M059J (cell line): ENCODE data around the gene ZNF253. TPM values are rescaled to one million over a fixed set of nuclear protein-coding genes. Genes with fewer than 3 reads are reported as not detected.
A peak's percentile ranks its signal among the peaks of the same experiment; 100 is the strongest.
"Not testable (repeated sequence)": the region's sequence is repeated elsewhere in the genome, so short reads cannot be mapped to it uniquely, and the experiment has no call there.

ENCODE experiments used
- DNase-seq: peaks from one replicate; pipeline ENCODE4 v3.0.0-alpha.2; 2012; ENCODE audit warnings: low read depth
- total RNA-seq: library from RNA; depleted of rRNA; stranded (reverse); fragments of >200 nt; shearing (Covaris generic); gene quantifications from 2 replicates; pipeline ENCODE4 v1.2.3, GENCODE V29; 2014; rRNA removed

Gene ZNF253
- total RNA-seq, 1 experiment from 2014 or later = 3.6 TPM

GRCh38 chr19:19900139-19900728 lies 34.6 kb downstream of the ZNF253 start:
- DNase-seq = peak; percentile 69

- peak; percentile 93 for DNase-seq
Observed at GRCh38 chr19:19900729-19901444, 35.2 kb downstream of the ZNF253 start, which contains the start of gene ZNF93. TSS of gene ZNF93 (plus strand) at chr19:19900946. CDS start at chr19:19901089, 143 bp downstream.

- DNase-seq = peak; percentile 25
Observed at GRCh38 chr19:19907551-19907950, 41.9 kb downstream of the ZNF253 start.

GRCh38 chr19:19909654-19910053 lies 44.0 kb downstream of the ZNF253 start:
- DNase-seq = no peak

GRCh38 chr19:19911150-19911549 lies 45.5 kb downstream of the ZNF253 start:
- DNase-seq = peak; percentile 22

- DNase-seq = no peak
Observed at GRCh38 chr19:19914596-19914995, 48.9 kb downstream of the ZNF253 start.

GRCh38 chr19:19930417-19930816 lies 64.7 kb downstream of the ZNF253 start:
- not testable (repeated sequence) for DNase-seq

GRCh38 chr19:19933432-19934314 lies 68.0 kb downstream of the ZNF253 start:
- DNase-seq = not testable (repeated sequence)

- no peak for DNase-seq
Observed at GRCh38 chr19:19937403-19937802, 71.7 kb downstream of the ZNF253 start.

- DNase-seq = no peak
Observed at GRCh38 chr19:19938449-19938848, 72.8 kb downstream of the ZNF253 start.

GRCh38 chr19:19943848-19944582 lies 78.3 kb downstream of the ZNF253 start:
- DNase-seq = no peak

Other genes with a start within 250 kb of the ZNF253 start
- gene PBX4, start 247.2 kb upstream of the ZNF253 start, total RNA-seq = 0.54 and 0.94 TPM in 2 replicates
- 5.0 and 7.7 TPM in 2 replicates for gene LPAR2, start 237.7 kb upstream of the ZNF253 start, total RNA-seq
- 9.5 and 12.4 TPM in 2 replicates for gene GMIP, start 222.2 kb upstream of the ZNF253 start, total RNA-seq
- 78.0 and 95.4 TPM in 2 replicates for gene ATP13A1, start 202.2 kb upstream of the ZNF253 start, total RNA-seq
- 9.0 and 10.9 TPM in 2 replicates for gene ZNF101, start 197.0 kb upstream of the ZNF253 start, total RNA-seq
- gene ZNF14, start 132.8 kb upstream of the ZNF253 start, total RNA-seq = 2.1 and 4.5 TPM in 2 replicates
- 8.0 and 26.4 TPM in 2 replicates for gene ZNF506, start 44.1 kb upstream of the ZNF253 start, total RNA-seq
- gene ZNF93, start 35.1 kb downstream of the ZNF253 start, total RNA-seq = 8.8 and 11.4 TPM in 2 replicates
- gene ZNF682, start 173.6 kb downstream of the ZNF253 start, total RNA-seq = 1.3 and 3.2 TPM in 2 replicates
- 0.42 and 0.49 TPM in 2 replicates for gene ZNF90, start 212.1 kb downstream of the ZNF253 start, total RNA-seq